HL-60 (cell line): Measurements from ENCODE around the gene ARHGAP10.

ENCODE experiments used
- DNase-seq, 2 experiments: peaks; one replicate each; pipeline ENCODE4 v3.0.0-alpha.2; 2010 to 2020; ENCODE audit warnings: low read depth in 1 of 2, low spot score in 1 of 2
- H3K27ac ChIP-seq: fragments of 250-450 bp; sonication (Bioruptor Pico); replicated peaks from 2 replicates; pipeline ENCODE4 v1.5.1; 2020; ENCODE audit warnings: mild to moderate bottlenecking, moderate library complexity
- H3K27me3 ChIP-seq: fragments of 250-450 bp; sonication (Bioruptor Pico); 2 replicates; pipeline ENCODE4 v1.5.1; 2021; ENCODE audit warnings: mild to moderate bottlenecking, moderate library complexity; ENCODE audit not compliant: insufficient read depth, poor library complexity, severe bottlenecking
- H3K4me3 ChIP-seq: replicated peaks from 2 replicates; pipeline ENCODE4 v1.5.1; 2011; ENCODE audit warnings: mild to moderate bottlenecking, control low read depth, low read length; ENCODE audit not compliant: insufficient read depth
- CTCF ChIP-seq: IDR thresholded peaks from one replicate; pipeline ENCODE4 v1.5.1; 2011; ENCODE audit warnings: low read length, control low read depth, inconsistent platforms; ENCODE audit not compliant: insufficient read depth
- GABPA ChIP-seq: IDR thresholded peaks from 2 replicates; pipeline ENCODE4 v1.6.1; 2012; ENCODE audit warnings: low read depth
- POLR2AphosphoS5 ChIP-seq: IDR thresholded peaks from 2 replicates; pipeline ENCODE4 v1.6.1; 2012; ENCODE audit warnings: low read depth
- REST ChIP-seq: IDR thresholded peaks from 2 replicates; pipeline ENCODE4 v1.6.1; 2012; ENCODE audit warnings: low read depth; ENCODE audit not compliant: insufficient replicate concordance
- SPI1 ChIP-seq: IDR thresholded peaks from 2 replicates; pipeline ENCODE4 v1.6.1; 2012; ENCODE audit warnings: low read depth, mild to moderate bottlenecking, borderline replicate concordance

ARHGAP10 gene

GRCh38 chr4:147844781-147845180 is 112.9 kb downstream of the ARHGAP10 start:
- DNase-seq: no peak
- H3K4me3 ChIP-seq: no peak overlapping the region
- no peak for TF ChIP-seq REST
- TF ChIP-seq SPI1: no peak
- no peak for TF ChIP-seq CTCF
- no peak for TF ChIP-seq POLR2AphosphoS5
- TF ChIP-seq GABPA: no peak
- no peak overlapping the region for H3K27ac ChIP-seq
- no peaks in the 10 kb centered on the region for H3K27me3 ChIP-seq

GRCh38 chr4:147846318-147847155 is 114.6 kb downstream of the ARHGAP10 start:
- H3K27ac ChIP-seq: no peak overlapping the region
- no peak for TF ChIP-seq GABPA
- no peak for TF ChIP-seq POLR2AphosphoS5
- no peak for TF ChIP-seq REST
- TF ChIP-seq CTCF: no peak
- TF ChIP-seq SPI1: no peak
- DNase-seq: no peak
- H3K4me3 ChIP-seq: no peak overlapping the region
- H3K27me3 ChIP-seq: no peaks in the 10 kb centered on the region

- Histone ChIP-seq H3K27me3 (no peaks in the 10 kb centered on the region), H3K4me3 (no peak overlapping the region), H3K27ac (no peak overlapping the region)
- no peak for DNase-seq
- no peak for TF ChIP-seq REST
Observed at GRCh38 chr4:147847751-147848590, 116.1 kb downstream of the ARHGAP10 start.
